ENCODE results near the gene DAP. TPM values are rescaled to one million over a fixed set of nuclear protein-coding genes. Genes with fewer than 3 reads are reported as not detected.

The DAP gene
- total RNA-seq, 4 donors from 2014 or later = 52.0 to 138 (median 111) TPM

- Histone ChIP-seq H3K4me1 (peaks cover 0 to 9% (median 0%) of the 10 kb centered on the region in 4 donors), H3K27ac (no peak overlapping the region)
These were observed 24.7 kb downstream of the DAP start for GRCh38 chr5:10736354-10736753.

DNA sequence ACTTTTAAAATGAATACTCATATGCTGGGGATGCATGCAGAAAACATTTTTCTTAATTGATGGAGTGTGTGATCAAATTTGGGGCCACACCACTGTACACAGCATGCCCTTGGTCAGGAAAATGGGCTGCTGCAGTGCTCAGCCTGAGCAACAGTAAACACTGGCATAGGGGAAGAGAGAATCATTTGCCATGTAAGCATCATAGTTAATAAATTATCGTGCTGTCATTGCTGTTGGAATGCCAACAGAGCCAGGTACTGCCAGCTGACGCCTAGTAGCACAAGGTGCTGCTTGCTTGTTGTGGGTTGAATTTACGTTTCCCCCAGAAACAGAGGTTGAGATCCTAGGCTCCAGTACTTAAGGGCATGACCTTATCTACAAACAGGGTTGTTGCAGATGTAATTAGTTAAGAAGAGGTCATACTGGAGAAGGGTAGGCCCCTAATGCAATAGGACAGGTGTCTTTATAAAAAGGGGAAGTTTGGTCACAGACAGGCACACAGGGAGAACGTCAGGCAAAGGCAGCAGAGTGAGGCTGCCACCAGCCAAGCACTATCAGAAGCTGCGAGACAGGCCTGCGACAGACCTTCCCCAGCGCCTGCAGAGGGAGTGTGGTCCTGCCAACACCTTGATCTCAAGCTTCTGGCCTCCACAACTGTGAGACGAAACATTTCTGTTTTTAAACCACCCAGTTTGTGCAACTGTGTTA, 25.3 kb downstream of the DAP start:
- peak in 2 of 3 donors; percentile 64 to 72 for DNase-seq
- TF ChIP-seq, protein P1, sequence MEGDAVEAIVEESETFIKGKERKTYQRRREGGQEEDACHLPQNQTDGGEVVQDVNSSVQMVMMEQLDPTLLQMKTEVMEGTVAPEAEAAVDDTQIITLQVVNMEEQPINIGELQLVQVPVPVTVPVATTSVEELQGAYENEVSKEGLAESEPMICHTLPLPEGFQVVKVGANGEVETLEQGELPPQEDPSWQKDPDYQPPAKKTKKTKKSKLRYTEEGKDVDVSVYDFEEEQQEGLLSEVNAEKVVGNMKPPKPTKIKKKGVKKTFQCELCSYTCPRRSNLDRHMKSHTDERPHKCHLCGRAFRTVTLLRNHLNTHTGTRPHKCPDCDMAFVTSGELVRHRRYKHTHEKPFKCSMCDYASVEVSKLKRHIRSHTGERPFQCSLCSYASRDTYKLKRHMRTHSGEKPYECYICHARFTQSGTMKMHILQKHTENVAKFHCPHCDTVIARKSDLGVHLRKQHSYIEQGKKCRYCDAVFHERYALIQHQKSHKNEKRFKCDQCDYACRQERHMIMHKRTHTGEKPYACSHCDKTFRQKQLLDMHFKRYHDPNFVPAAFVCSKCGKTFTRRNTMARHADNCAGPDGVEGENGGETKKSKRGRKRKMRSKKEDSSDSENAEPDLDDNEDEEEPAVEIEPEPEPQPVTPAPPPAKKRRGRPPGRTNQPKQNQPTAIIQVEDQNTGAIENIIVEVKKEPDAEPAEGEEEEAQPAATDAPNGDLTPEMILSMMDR (IDR thresholded peaks at IDR 0.05) = no peak
- no peak for TF ChIP-seq POLR2A (IDR thresholded peaks at IDR 0.05)
- peaks cover 0 to 9% (median 0%) of the 10 kb centered on the region in 4 donors for H3K4me1 ChIP-seq
- no peak overlapping the region for H3K27ac ChIP-seq
- peaks cover 0 to 7% (median 0%) of the 10 kb centered on the region in 3 donors for H3K36me3 ChIP-seq
- H3K4me3 ChIP-seq = no peak overlapping the region
- no peaks in the 10 kb centered on the region for H3K9me3 ChIP-seq
- H3K27me3 ChIP-seq = no peaks in the 10 kb centered on the region

More at GRCh38 chr5:10736354-10736753, 24.7 kb downstream of the DAP start:
- Histone ChIP-seq H3K4me3 (no peak overlapping the region), H3K9me3 (no peaks in the 10 kb centered on the region), H3K36me3 (peaks cover 0 to 13% (median 0%) of the 10 kb centered on the region in 3 donors), H3K27me3 (no peaks in the 10 kb centered on the region)
- DNase-seq = no peak
- no peak for TF ChIP-seq POLR2A (IDR thresholded peaks at IDR 0.05)
- TF ChIP-seq, protein P1 (IDR thresholded peaks at IDR 0.05) = no peak

GRCh38 chr5:10734832-10735523, 26.1 kb downstream of the DAP start:
- TF ChIP-seq, protein P1 (IDR thresholded peaks at IDR 0.05) = no peak
- no peak for TF ChIP-seq POLR2A (IDR thresholded peaks at IDR 0.05)
- no peak overlapping the region for H3K4me3 ChIP-seq

DNA sequence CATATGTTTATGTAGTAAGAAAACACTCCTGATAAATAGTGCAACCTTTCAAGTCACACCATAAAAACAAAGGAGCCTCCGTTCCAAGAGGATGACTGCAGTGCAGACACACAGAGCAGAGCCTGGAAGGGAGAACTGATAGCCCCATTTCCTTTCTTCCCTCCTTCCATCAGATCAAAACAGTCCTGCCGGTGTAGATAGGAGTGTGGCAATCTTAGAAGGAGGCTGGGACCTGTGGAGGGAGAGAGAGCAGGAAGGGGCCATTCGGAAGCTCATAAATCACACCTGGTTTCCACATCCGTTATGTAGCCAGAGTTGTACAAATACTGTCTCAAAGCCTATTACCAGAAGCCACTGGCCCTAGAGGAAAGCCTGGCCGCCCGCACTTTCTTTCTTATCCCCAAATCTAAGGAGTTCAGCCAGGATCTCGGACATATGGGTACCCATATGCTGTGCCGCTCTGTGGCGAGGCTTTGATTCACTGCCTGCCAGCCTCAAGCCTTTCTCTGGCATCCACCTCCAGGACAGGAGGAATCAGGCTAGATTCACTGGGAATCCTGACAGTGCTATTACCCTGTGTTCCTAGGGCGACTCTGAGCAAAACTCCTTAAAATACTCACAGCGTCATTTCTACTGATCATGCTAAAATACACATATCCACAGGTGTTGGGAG, 26.9 kb downstream of the DAP start:
- TF ChIP-seq, protein P1 (IDR thresholded peaks at IDR 0.05) = no peak
- peaks cover 0 to 5% (median 0%) of the 10 kb centered on the region in 3 donors for H3K36me3 ChIP-seq
- no peak overlapping the region for H3K4me3 ChIP-seq
- H3K4me1 ChIP-seq = peaks cover 0 to 9% (median 0%) of the 10 kb centered on the region in 4 donors
- no peak overlapping the region for H3K27ac ChIP-seq
- no peak for DNase-seq
- no peaks in the 10 kb centered on the region for H3K9me3 ChIP-seq
- no peaks in the 10 kb centered on the region for H3K27me3 ChIP-seq

More at GRCh38 chr5:10734832-10735523, 26.1 kb downstream of the DAP start:
- Histone ChIP-seq H3K9me3 (no peaks in the 10 kb centered on the region), H3K27ac (no peak overlapping the region), H3K4me1 (peaks cover 0 to 9% (median 0%) of the 10 kb centered on the region in 4 donors), H3K36me3 (peaks cover 0 to 5% (median 0%) of the 10 kb centered on the region in 3 donors), H3K27me3 (no peaks in the 10 kb centered on the region)
- no peak for DNase-seq

DNA sequence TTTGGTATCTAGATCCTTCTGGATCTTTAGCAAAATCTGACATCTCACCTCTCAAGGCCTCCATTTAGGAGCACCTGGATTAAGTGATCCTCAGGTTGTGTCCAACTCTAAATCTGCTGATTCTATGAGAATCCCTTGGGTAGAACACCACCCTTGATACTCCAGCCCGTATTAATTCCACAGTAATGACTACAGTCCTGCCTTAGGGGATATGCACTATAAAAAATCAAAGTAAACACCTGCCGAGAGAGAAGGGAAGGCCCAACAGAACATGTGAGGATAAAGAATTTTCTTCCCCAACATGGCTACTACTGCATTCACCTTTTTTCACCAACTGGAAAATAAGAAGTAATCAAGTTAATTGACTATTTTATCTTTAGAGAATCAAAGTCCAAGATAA, 27.6 kb downstream of the DAP start:
- no peak overlapping the region for H3K27ac ChIP-seq
- no peak for DNase-seq
- peaks cover 0 to 9% (median 0%) of the 10 kb centered on the region in 4 donors for H3K4me1 ChIP-seq
- H3K4me3 ChIP-seq = no peak overlapping the region
- H3K27me3 ChIP-seq = no peaks in the 10 kb centered on the region
- H3K36me3 ChIP-seq = peaks cover 0 to 5% (median 0%) of the 10 kb centered on the region in 3 donors
- TF ChIP-seq, protein P1 (IDR thresholded peaks at IDR 0.05) = no peak
- no peak for TF ChIP-seq POLR2A (IDR thresholded peaks at IDR 0.05)
- H3K9me3 ChIP-seq = no peaks in the 10 kb centered on the region

Measured in Peyer's patch (tissue), 4 donors.